ENCODE results near the gene BRD1.
A peak's percentile ranks its signal among the peaks of the same experiment; 100 is the strongest.
"Not testable (repeated sequence)": the region's sequence is repeated elsewhere in the genome, so short reads cannot be mapped to it uniquely, and the experiment has no call there.

The BRD1 gene

DNA sequence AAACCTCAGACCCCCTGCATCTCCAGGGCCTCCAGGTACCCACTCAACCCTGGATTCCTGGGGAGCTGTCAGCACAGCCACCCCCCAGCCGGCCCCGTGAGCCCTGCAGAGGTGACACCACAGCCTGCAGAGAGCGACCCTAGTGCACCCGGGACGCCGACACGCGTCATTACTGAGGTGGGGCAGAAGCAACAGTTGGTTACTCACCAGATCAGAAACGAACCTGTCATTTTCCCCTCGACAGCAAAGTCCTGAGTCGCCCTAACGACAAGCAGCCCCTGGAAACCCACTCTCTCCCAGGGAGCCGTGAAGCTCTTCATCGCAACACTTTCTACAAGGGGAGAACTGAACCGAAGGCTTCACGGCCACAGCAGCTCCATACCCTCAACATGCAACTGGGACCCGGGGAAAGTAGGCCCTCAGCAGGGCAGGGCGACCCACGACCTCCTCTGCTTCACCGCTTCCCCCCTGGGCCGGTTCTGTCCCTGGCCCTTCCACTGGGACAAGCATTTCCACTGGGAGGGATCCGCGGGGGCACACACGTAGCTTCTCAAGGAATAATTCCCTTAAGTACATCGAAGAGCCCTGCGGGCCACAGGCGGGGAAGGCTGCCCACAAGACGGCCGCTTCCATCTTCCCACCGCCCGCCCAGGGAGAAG lies 1.6 kb downstream of the BRD1 start:
- TF ChIP-seq, protein P1, sequence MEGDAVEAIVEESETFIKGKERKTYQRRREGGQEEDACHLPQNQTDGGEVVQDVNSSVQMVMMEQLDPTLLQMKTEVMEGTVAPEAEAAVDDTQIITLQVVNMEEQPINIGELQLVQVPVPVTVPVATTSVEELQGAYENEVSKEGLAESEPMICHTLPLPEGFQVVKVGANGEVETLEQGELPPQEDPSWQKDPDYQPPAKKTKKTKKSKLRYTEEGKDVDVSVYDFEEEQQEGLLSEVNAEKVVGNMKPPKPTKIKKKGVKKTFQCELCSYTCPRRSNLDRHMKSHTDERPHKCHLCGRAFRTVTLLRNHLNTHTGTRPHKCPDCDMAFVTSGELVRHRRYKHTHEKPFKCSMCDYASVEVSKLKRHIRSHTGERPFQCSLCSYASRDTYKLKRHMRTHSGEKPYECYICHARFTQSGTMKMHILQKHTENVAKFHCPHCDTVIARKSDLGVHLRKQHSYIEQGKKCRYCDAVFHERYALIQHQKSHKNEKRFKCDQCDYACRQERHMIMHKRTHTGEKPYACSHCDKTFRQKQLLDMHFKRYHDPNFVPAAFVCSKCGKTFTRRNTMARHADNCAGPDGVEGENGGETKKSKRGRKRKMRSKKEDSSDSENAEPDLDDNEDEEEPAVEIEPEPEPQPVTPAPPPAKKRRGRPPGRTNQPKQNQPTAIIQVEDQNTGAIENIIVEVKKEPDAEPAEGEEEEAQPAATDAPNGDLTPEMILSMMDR (IDR thresholded peaks at IDR 0.05), result no peak
- peaks cover 7 to 49% (median 41%) of the 10 kb centered on the region in 4 donors for H3K4me1 ChIP-seq
- no peaks in the 10 kb centered on the region for H3K9me3 ChIP-seq
- H3K36me3 ChIP-seq, result peaks cover 25 to 30% (median 26%) of the 10 kb centered on the region in 3 donors
- peak overlapping the region; percentile 91 to 94 for H3K4me3 ChIP-seq
- H3K27me3 ChIP-seq, result no peaks in the 10 kb centered on the region
- intact Hi-C loops (cut with DNase I; ENCODE audit: low total_unique reads), result no loop called here
- H3K27ac ChIP-seq, result peak overlapping the region; percentile 79 to 95
- no peak for DNase-seq

GRCh38 chr22:49825436-49825835 lies 2.2 kb downstream of the BRD1 start:
- no peaks in the 10 kb centered on the region for H3K27me3 ChIP-seq
- H3K9me3 ChIP-seq, result no peaks in the 10 kb centered on the region
- no peak overlapping the region for H3K27ac ChIP-seq
- TF ChIP-seq, protein P1 (IDR thresholded peaks at IDR 0.05), result no peak
- H3K4me3 ChIP-seq, result peak overlapping the region; percentile 91 to 94
- DNase-seq, result no peak
- H3K4me1 ChIP-seq, result peaks cover 7 to 54% (median 44%) of the 10 kb centered on the region in 4 donors
- intact Hi-C loops (cut with DNase I; ENCODE audit: low total_unique reads), result no loop called here
- peaks cover 31 to 37% (median 32%) of the 10 kb centered on the region in 3 donors for H3K36me3 ChIP-seq

DNA sequence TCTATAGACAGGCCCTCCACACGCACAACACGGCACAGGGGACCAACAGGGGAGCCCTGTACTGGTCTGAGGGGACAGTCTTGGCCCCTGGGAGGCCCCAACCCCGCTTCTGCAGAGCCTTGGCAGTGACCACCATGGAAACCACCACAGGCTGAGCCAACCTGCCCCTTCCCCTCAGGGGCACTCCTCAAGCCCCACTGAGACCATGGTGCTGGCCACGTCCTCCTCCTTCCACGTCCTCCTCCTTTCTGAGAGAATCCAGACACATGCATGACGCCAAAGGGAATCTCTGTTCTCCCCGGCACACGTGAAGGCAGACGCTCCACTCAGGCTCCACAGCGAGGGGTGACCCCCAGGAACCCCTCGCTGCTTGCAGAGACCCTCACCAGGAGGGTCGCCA lies 2.7 kb downstream of the BRD1 start:
- peak overlapping the region in 1 of 2 donors; percentile 94 for H3K4me3 ChIP-seq
- intact Hi-C loops (cut with DNase I; ENCODE audit: low total_unique reads), result no loop called here

GRCh38 chr22:49824185-49824925 lies 3.3 kb downstream of the BRD1 start:
- Histone ChIP-seq H3K4me3 (no peak overlapping the region), H3K9me3 (no peaks in the 10 kb centered on the region), H3K36me3 (peaks cover 38 to 46% (median 40%) of the 10 kb centered on the region in 3 donors), H3K4me1 (peaks cover 7 to 56% (median 45%) of the 10 kb centered on the region in 4 donors), H3K27me3 (no peaks in the 10 kb centered on the region), H3K27ac (no peak overlapping the region)
- no peak for DNase-seq
- TF ChIP-seq, protein P1 (IDR thresholded peaks at IDR 0.05), result no peak
- intact Hi-C loops (cut with DNase I; ENCODE audit: low total_unique reads), result no loop called here

More for the DNA sequence above, 2.7 kb downstream of the BRD1 start:
- Histone ChIP-seq H3K4me1 (peaks cover 7 to 56% (median 45%) of the 10 kb centered on the region in 4 donors), H3K9me3 (no peaks in the 10 kb centered on the region), H3K27me3 (no peaks in the 10 kb centered on the region), H3K27ac (no peak overlapping the region), H3K36me3 (peaks cover 36 to 42% (median 37%) of the 10 kb centered on the region in 3 donors)
- TF ChIP-seq, protein P1 (IDR thresholded peaks at IDR 0.05), result no peak
- DNase-seq, result no peak

DNA sequence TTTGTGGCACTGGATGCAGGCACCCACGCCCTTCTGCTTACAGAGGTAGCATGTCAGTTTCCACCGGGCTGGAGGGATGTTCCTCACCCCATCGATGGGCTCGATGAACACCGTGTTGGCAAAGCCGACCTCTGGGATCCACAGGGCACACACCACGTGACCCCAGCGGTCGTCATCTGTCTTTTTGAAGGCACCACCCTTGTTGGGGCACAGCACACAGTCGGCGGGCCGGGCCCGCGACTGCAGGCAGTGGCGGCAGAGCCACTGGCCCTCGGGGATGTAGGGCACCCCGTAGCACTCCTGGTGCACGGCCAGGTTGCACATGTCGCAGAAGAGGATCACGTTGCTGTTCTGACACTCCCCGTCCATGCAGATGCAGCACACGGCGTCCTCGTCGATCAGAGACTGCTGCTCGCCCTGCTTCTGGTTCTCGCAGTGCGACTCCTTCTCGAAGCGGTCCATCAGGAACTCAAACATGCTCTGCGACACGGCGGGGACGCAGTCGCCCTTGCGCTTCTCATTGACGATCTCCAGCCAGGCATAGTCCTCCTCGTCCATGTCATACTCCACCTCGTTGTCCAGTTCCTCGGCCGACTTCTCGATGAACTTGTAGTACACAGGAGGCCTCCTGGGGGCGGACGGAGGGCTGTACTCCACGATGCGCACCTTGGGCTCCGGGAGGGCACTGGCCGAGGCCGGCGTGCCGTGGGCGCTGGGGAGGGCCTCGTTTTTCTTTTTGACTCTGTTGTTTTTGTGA lies 4.2 kb downstream of the BRD1 start:
- Histone ChIP-seq H3K4me1 (peaks cover 7 to 54% (median 45%) of the 10 kb centered on the region in 4 donors), H3K27me3 (no peaks in the 10 kb centered on the region)
- intact Hi-C loops (cut with DNase I; ENCODE audit: low total_unique reads), result no loop called here

GRCh38 chr22:49821741-49822140 lies 5.9 kb downstream of the BRD1 start:
- Histone ChIP-seq H3K4me1 (peaks cover 7 to 56% (median 41%) of the 10 kb centered on the region in 4 donors), H3K36me3 (peaks cover 52 to 72% (median 66%) of the 10 kb centered on the region in 3 donors)
- intact Hi-C loops (cut with DNase I; ENCODE audit: low total_unique reads); DNase-seq; H3K9me3 ChIP-seq; H3K27me3 ChIP-seq; H3K27ac ChIP-seq; H3K4me3 ChIP-seq: not testable (repeated sequence)

More for the DNA sequence above, 4.2 kb downstream of the BRD1 start:
- no peak overlapping the region for H3K4me3 ChIP-seq
- DNase-seq, result no peak
- no peak overlapping the region for H3K27ac ChIP-seq
- peaks cover 46 to 55% (median 49%) of the 10 kb centered on the region in 3 donors for H3K36me3 ChIP-seq
- H3K9me3 ChIP-seq, result no peaks in the 10 kb centered on the region
- TF ChIP-seq, protein P1 (IDR thresholded peaks at IDR 0.05), result no peak
